ENCODE data around the gene ASGR1. TPM values are rescaled to one million over a fixed set of nuclear protein-coding genes. Genes with fewer than 3 reads are reported as not detected.

The ASGR1 gene
- total and polyA plus RNA-seq, 2 of the 4 experiments (the other 2 are of a cell fraction), result 1.3 to 3.8 TPM

- Histone ChIP-seq H3K4me2 (ENCODE audit: low read depth, low read length) (no peak overlapping the region), H3K4ac (ENCODE audit: low read depth, low read length) (no peak overlapping the region), H3K14ac (replicated peaks; ENCODE audit: low read depth, low read length) (no peak overlapping the region), H3K18ac (ENCODE audit: low read depth, low read length) (no peak overlapping the region), H2AK5ac (ENCODE audit: low read depth, low read length) (no peak overlapping the region), H3K9ac (ENCODE audit: low read depth, low read length) (no peak overlapping the region), H2AK9ac (replicated peaks; ENCODE audit: low read depth, low read length, poor library complexity) (no peak overlapping the region), H3K27ac (ENCODE audit: insufficient read depth, low read length) (no peak overlapping the region), H3K27me3 (ENCODE audit: control insufficient read depth, insufficient read depth, low read length) (peaks cover 40% of the 10 kb centered on the region), H3K4me1 (ENCODE audit: control insufficient read depth, insufficient read depth, low read length) (no peaks in the 10 kb centered on the region), H3K79me1 (ENCODE audit: low read depth in 1 of 2, low read length in 2 of 2) (no peaks in the 10 kb centered on the region), H4K91ac (ENCODE audit: insufficient read depth, low read depth, low read length) (no peak overlapping the region), H2BK120ac (ENCODE audit: low read depth, low read length) (no peak overlapping the region), H4K20me1 (ENCODE audit: insufficient read depth, low read length) (no peaks in the 10 kb centered on the region), H3K9me3 (ENCODE audit: control insufficient read depth, insufficient read depth, low read length) (no peaks in the 10 kb centered on the region), H2BK5ac (ENCODE audit: low read depth, low read length, poor library complexity, severe bottlenecking) (no peak overlapping the region), H2AFZ (replicated peaks; ENCODE audit: low read length, poor library complexity) (no peak overlapping the region), H3K9me1 (ENCODE audit: insufficient read depth, low read length) (no peaks in the 10 kb centered on the region), H4K8ac (ENCODE audit: low read depth in 2 of 2, low read length in 2 of 2) (no peak overlapping the region), H4K5ac (ENCODE audit: low read depth, low read length) (no peak overlapping the region), H3K56ac (ENCODE audit: extremely low read depth, insufficient read depth, low read length) (no peak overlapping the region), H2BK15ac (ENCODE audit: low read depth, low read length) (no peak overlapping the region), H3K23ac (ENCODE audit: low read depth, low read length) (no peak overlapping the region), H2BK20ac (ENCODE audit: low read depth, low read length) (no peak overlapping the region), H3K4me3 (ENCODE audit: insufficient read depth, low read depth, low read length) (no peak overlapping the region), H3K36me3 (ENCODE audit: control insufficient read depth, insufficient read depth, low read length) (no peaks in the 10 kb centered on the region)
- CTCF ChIA-PET, result no interaction called here
- in situ Hi-C loops (cut with MboI; ENCODE audit: low sequenced_read_pairs) (loop anchor here (25.0 kb wide), 1 partner anchor 232 kb away; no protein-coding TSS in a partner anchor), intact Hi-C loops (cut with micrococcal nuclease) (no loop called here), dilution Hi-C loops (cut with HindIII; ENCODE audit: low sequenced_read_pairs, unreplicated experiment) (no loop called here)
- 54% methylated on average over 6 of the region's 11 CpGs; no CpG with 5 or more reads in 1 of the 2 experiments for WGBS, 2 experiments (ENCODE audit: extremely low coverage in 2 of 2, insufficient read length in 1 of 2)
- no TSS peak for BruUV-seq (replicated peaks)
- DNase-seq (no peak), ATAC-seq (ENCODE audit: low read depth) (no peak)
- TF ChIP-seq POLR2A (IDR thresholded peaks at IDR 0.05; ENCODE audit: low read depth, low read length) (no peak), BHLHE40 (IDR thresholded peaks at IDR 0.05; ENCODE audit: low read depth, low read length) (no peak), RFX5 (IDR thresholded peaks at IDR 0.05; ENCODE audit: low read depth, low read length) (no peak), MAFK (IDR thresholded peaks at IDR 0.05; ENCODE audit: low read depth, low read length) (no peak), CTCF (conservative IDR thresholded peaks at IDR 0.05; ENCODE audit: low read depth, low read length) (no peak)
- POLR2A ChIA-PET (ENCODE audit: unreplicated experiment), result no interaction called here
Measured at GRCh38 chr17:7144213-7144612, 35.0 kb downstream of the ASGR1 start.
